Spleen (tissue), 7 donors: ENCODE data around the gene SLC39A10.

Source experiments
- CTCF ChIP-seq, 11 experiments: fragments of 200-600 bp in 7 of 11; fragments of 450-650 bp in 4 of 11; sonication (generic) in 4 of 11; IDR thresholded peaks in 8 of 11; conservative IDR thresholded peaks in 3 of 11; 1 replicate in 7 of 11; 2 replicates in 4 of 11; pipeline versions ENCODE4 v1.4.0 to v1.8.0; 2016 to 2021; ENCODE audit warnings: antibody characterized with exemption in 11 of 11, inconsistent platforms in 4 of 11, mild to moderate bottlenecking in 1 of 11
- POLR2A ChIP-seq, 3 donors: fragments of 450-650 bp; IDR thresholded peaks; one replicate each; pipeline ENCODE4 v1.5.1; 2017; ENCODE audit warnings: antibody characterized with exemption in 3 of 3, mild to moderate bottlenecking in 1 of 3
- donor health status: DM: no; HTN: no; CAD: no; lungs with moderate emphysema.
- donor health status: DM: no; HTN: no; CAD: no.
- donor health status: DM: no; HTN: no; CAD: no.

GRCh38 chr2:195636890-195637289 lies 20.1 kb upstream of the SLC39A10 start:
- TF ChIP-seq POLR2A (IDR thresholded peaks at IDR 0.05) (no peak), CTCF (IDR thresholded peaks at IDR 0.05 in 8 of 11, conservative IDR thresholded peaks at IDR 0.05 in 3 of 11) (no peak)
